Heart right ventricle (tissue), 16 donors: Measurements from ENCODE around the gene OTX1. TPM values are rescaled to one million over a fixed set of nuclear protein-coding genes. Genes with fewer than 3 reads are reported as not detected.

ENCODE experiments used
- ATAC-seq, 8 donors: fragments of 200-7000 bp; cut with Tn5 transposase; one replicate each; pipeline ENCODE4 v1.9.1; 2020; ENCODE audit warnings: mild to moderate bottlenecking in 8 of 8, moderate library complexity in 8 of 8, moderate number of reproducible peaks in 1 of 8
- DNase-seq, 2 donors: peaks; one replicate each; pipeline ENCODE4 v3.0.0-alpha.2; 2020
- H3K27ac ChIP-seq, 10 donors: fragments of 200-600 bp; sonication (generic) in 2 of 10; one replicate each; pipeline versions ENCODE4 v1.5.0 to v1.8.0; 2020 to 2022; ENCODE audit warnings: mild to moderate bottlenecking in 3 of 10
- H3K27me3 ChIP-seq, 7 donors: fragments of 200-600 bp; one replicate each; pipeline ENCODE4 v1.8.0; 2021 to 2022; ENCODE audit warnings: mild to moderate bottlenecking in 2 of 7
- H3K36me3 ChIP-seq, 9 donors: fragments of 200-600 bp; sonication (generic) in 1 of 9; one replicate each; pipeline versions ENCODE4 v1.5.0 to v1.8.0; 2020 to 2022; ENCODE audit warnings: mild to moderate bottlenecking in 2 of 9
- H3K4me1 ChIP-seq, 9 donors: fragments of 200-600 bp; sonication (generic) in 1 of 9; one replicate each; pipeline versions ENCODE4 v1.5.0 to v1.8.0; 2020 to 2022; ENCODE audit warnings: mild to moderate bottlenecking in 4 of 9
- H3K4me3 ChIP-seq, 10 donors: fragments of 200-600 bp; sonication (generic) in 2 of 10; one replicate each; pipeline versions ENCODE4 v1.5.0 to v1.8.0; 2020 to 2022; ENCODE audit warnings: mild to moderate bottlenecking in 7 of 10, moderate library complexity in 2 of 10
- H3K9me3 ChIP-seq, 11 donors: fragments of 200-600 bp in 10 of 11; sonication (generic) in 2 of 11; one replicate each; pipeline versions ENCODE4 v1.5.0 to v1.8.0; 2013 to 2022; ENCODE audit warnings: mild to moderate bottlenecking in 2 of 11, control low read depth in 1 of 11, moderate library complexity in 1 of 11
- WGBS, 2 donors: extraction: QIAGEN DNeasy Blood & Tissue Kit; methylation state at CpG; one replicate each; pipeline ENCODE4 v1.1.7; 2013; ENCODE audit warnings: inconsistent platforms in 1 of 2; 5-methylcytosine and 5-hydroxymethylcytosine counted together
- intact Hi-C, 10 donors: fragments of 100-400 bp; cut with DNase I; formaldehyde crosslinking; loops; one replicate each; pipeline versions ENCODE4 v1.11.1 to v1.14.2; 2022
- polyA plus RNA-seq, 2 donors: library from polyadenylated mRNA; stranded (reverse); fragments of 200-250 nt; gene quantifications; one replicate each; pipeline ENCODE4 v1.2.3, GENCODE V29; 2013
- total RNA-seq, 10 donors: library from RNA; stranded (reverse); fragmentation: NEBNext Ultra II Directional in 3 of 10; extraction: Animal tissue kit (Norgen Biotek cat#: 25700) in 3 of 10; gene quantifications; one replicate each; pipeline versions ENCODE4 v1.2.1 to v1.2.4, GENCODE V29; 2021 to 2023
- TF ChIP-seq, protein P1 (sequence below), 9 donors: fragments of 200-600 bp; sonication (generic) in 2 of 9; IDR thresholded peaks; one replicate each; pipeline versions ENCODE4 v1.5.0 to v1.8.0; 2021 to 2022; ENCODE audit warnings: antibody characterized with exemption in 9 of 9, mild to moderate bottlenecking in 5 of 9, moderate library complexity in 1 of 9
- donor health status: Arrhythmogenic right ventricular cardiomyopathy.
- donor health status: ischemic (EF 13 %, LVEDD 7.1; RV severe dilation, severe dysfunction).
- donor health status: healthy with polysubstance abuse.
- donor health status: DM: no; HTN: yes; CAD: no.
- donor health status: DM: no; HTN: no; CAD: no.
- donor health status: ischemic (EF 25% LVEDD 6.9; RV normal size, moderate dysfunction).
- donor health status: ischemic (EF 25% LVEDD 5.7; RV mildly dilated, moderate dysfunction).
- donor health status: healthy.
- donor health status: DM: yes; HTN: yes; CAD: no.
- donor health status: Ischemic cardiomyopathy.
- donor health status: ischemic (EF 35%, LVEDD 5.7; RV mildly dilated, moderate dysfunction).
- donor health status: nonischemic (EF 11% LVEDD 7.7; RV severe dilation, severe dysfunction).
- donor health status: DM: yes; HTN: yes; CAD: no.
- donor health status: PGD.
- donor health status: ischemic (EF 29% LVEDD 5.4; RV normal size, mild dysfunction).
- donor health status: nonischemic (EF 23%, LVEDD 6.1; RV moderate dilation, normal function).

OTX1 gene
- total and polyA plus RNA-seq, 12 donors: not detected

- DNase-seq (no peak), ATAC-seq (no peak)
- peaks cover 57 to 100% (median 100%) of the 10 kb centered on the region in 7 donors for H3K27me3 ChIP-seq
- no peaks in the 10 kb centered on the region for H3K36me3 ChIP-seq
- H3K4me1 ChIP-seq: peaks cover 9 to 67% (median 58%) of the 10 kb centered on the region in 9 donors
- H3K9me3 ChIP-seq: no peaks in the 10 kb centered on the region
- H3K27ac ChIP-seq: no peak overlapping the region
- TF ChIP-seq, protein P1, sequence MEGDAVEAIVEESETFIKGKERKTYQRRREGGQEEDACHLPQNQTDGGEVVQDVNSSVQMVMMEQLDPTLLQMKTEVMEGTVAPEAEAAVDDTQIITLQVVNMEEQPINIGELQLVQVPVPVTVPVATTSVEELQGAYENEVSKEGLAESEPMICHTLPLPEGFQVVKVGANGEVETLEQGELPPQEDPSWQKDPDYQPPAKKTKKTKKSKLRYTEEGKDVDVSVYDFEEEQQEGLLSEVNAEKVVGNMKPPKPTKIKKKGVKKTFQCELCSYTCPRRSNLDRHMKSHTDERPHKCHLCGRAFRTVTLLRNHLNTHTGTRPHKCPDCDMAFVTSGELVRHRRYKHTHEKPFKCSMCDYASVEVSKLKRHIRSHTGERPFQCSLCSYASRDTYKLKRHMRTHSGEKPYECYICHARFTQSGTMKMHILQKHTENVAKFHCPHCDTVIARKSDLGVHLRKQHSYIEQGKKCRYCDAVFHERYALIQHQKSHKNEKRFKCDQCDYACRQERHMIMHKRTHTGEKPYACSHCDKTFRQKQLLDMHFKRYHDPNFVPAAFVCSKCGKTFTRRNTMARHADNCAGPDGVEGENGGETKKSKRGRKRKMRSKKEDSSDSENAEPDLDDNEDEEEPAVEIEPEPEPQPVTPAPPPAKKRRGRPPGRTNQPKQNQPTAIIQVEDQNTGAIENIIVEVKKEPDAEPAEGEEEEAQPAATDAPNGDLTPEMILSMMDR (IDR thresholded peaks at IDR 0.05): no peak
- intact Hi-C loops: no loop called here
- peak overlapping the region in 2 of 10 donors; percentile 24 to 35 for H3K4me3 ChIP-seq
- 10 to 15% methylated on average over 35 of the region's 35 CpGs for WGBS, 2 donors
These were observed 6.9 kb downstream of the OTX1 start for GRCh38 chr2:63057249-63058143.

DNA sequence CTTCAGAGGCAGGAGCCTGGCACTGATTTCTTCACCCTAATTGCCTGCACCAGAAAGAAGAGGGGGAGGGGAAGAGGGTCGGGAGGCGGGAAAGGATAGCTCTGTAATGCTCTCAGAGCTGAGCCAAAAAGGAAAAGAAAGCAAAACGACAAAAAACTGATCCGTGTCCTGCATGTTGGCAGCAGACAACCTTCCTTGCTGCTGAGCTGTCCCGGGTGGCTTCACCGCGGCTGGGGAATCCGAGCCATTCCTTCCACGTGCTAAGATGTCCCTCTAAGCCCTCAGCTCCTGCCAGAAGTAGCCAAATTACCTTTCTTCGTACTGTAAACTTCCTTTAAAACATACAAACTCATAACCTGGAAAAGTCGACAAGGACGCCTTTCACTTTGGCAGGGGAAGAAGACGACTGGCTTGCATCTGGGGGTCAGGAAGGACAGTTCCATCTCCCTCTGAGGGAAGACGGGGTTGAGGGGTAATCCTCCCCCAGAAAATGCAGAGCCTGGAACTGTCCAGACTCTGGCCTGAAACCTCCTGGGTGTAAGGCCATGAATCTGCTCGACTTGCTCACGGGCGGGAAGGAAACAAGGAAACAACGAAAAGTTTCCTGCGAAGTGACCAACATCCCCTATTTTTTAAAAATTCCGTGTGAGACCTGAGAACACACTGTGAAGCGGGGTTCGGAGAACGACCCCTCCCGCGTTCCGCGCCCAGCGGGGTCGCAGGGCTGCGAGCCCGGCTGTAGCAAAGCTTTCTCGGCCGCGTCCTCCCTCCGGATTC, 7.7 kb downstream of the OTX1 start:
- Histone ChIP-seq H3K4me3 (peak overlapping the region in 6 of 10 donors; percentile 2 to 42 (median 18)), H3K4me1 (peaks cover 9 to 67% (median 58%) of the 10 kb centered on the region in 9 donors), H3K9me3 (no peaks in the 10 kb centered on the region), H3K27me3 (peaks cover 61 to 100% (median 100%) of the 10 kb centered on the region in 7 donors), H3K36me3 (no peaks in the 10 kb centered on the region), H3K27ac (no peak overlapping the region)
- DNase-seq: no peak
- 5 to 6% methylated on average over 35 of the region's 35 CpGs for whole genome bisulfite sequencing, 2 donors
- intact Hi-C loops: no loop called here
- peak in 1 of 8 donors; percentile 26 for ATAC-seq
- TF ChIP-seq, protein P1 (IDR thresholded peaks at IDR 0.05): no peak

DNA sequence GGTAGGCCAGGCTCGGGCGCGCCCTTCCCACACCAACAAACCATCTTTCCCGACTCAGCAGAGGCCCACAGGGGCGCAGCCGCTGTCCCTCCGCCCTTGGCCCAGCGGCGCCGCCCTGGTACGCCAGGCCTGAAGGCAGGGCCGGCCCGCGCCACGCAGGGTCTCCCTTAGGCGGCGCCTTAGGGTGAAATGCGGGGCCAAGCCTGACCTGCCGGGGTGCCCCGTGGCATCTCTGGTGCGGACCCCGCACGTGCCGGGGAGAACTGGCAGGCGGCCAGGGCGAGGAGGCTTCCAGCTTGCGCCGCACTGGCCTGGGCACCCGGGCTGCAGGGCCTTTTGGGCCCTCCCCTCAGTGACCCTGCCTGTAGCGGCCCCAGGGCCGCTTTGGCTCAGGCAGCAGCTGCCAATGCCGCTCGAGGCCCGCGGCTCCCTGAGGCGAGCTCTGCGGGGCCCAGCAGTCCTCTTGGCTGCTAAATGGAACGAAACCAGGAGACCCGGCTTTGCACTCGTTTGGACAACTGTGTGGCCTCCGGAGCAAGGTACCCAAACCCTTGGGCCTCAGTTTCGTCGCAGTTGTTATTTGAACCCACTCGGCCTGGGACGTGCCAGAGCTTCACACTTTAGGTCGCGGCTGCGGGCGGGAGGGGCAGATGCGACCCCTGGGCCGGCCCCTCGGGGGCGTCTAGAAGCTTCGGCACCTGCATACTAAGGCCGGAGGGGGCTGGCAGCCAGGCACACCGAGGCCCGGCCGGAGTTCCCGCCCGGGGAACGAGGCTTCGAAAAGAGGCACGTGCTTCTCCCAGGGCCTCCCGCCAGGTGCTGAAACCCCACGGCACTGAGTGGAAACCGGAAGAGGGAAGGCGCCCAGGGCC, 8.5 kb downstream of the OTX1 start:
- no peak overlapping the region for H3K27ac ChIP-seq
- WGBS, 2 donors: 3 to 5% methylated on average over 66 to 67 of the region's 67 CpGs
- H3K36me3 ChIP-seq: no peaks in the 10 kb centered on the region
- intact Hi-C loops: no loop called here
- peak overlapping the region in 6 of 10 donors; percentile 2 to 42 (median 18) for H3K4me3 ChIP-seq
- H3K9me3 ChIP-seq: no peaks in the 10 kb centered on the region
- peaks cover 56 to 100% (median 100%) of the 10 kb centered on the region in 7 donors for H3K27me3 ChIP-seq
- DNase-seq: no peak
- TF ChIP-seq, protein P1 (IDR thresholded peaks at IDR 0.05): no peak
- peaks cover 9 to 61% (median 51%) of the 10 kb centered on the region in 9 donors for H3K4me1 ChIP-seq
- peak in 5 of 8 donors; percentile 10 to 58 (median 29) for ATAC-seq
